Measurements from ENCODE around the gene DYRK1A.

The DYRK1A gene

GRCh38 chr21:37385179-37385765 lies 18.7 kb downstream of the DYRK1A start:
- no peak for DNase-seq (ENCODE audit: low read depth)

GRCh38 chr21:37386151-37386550 lies 19.6 kb downstream of the DYRK1A start:
- DNase-seq (ENCODE audit: low read depth) = no peak

- DNase-seq (ENCODE audit: low read depth) = no peak
Measured at GRCh38 chr21:37389456-37389855, 22.9 kb downstream of the DYRK1A start.

GRCh38 chr21:37391666-37392065 lies 25.1 kb downstream of the DYRK1A start:
- no peak for DNase-seq (ENCODE audit: low read depth)

- no peak for DNase-seq (ENCODE audit: low read depth)
Measured at GRCh38 chr21:37392441-37392840, 25.9 kb downstream of the DYRK1A start.

- DNase-seq (ENCODE audit: low read depth) = no peak
Measured at GRCh38 chr21:37393030-37393429, 26.5 kb downstream of the DYRK1A start.

- no peak for DNase-seq (ENCODE audit: low read depth)
Measured at GRCh38 chr21:37393786-37394185, 27.2 kb downstream of the DYRK1A start.

GRCh38 chr21:37395961-37396360 lies 29.4 kb downstream of the DYRK1A start:
- DNase-seq (ENCODE audit: low read depth) = no peak

GRCh38 chr21:37396855-37397254 lies 30.3 kb downstream of the DYRK1A start:
- DNase-seq (ENCODE audit: low read depth) = no peak

- DNase-seq (ENCODE audit: low read depth) = no peak
Measured at GRCh38 chr21:37398697-37399096, 32.1 kb downstream of the DYRK1A start.

GRCh38 chr21:37402251-37402867 lies 35.8 kb downstream of the DYRK1A start:
- DNase-seq (ENCODE audit: low read depth) = no peak

- no peak for DNase-seq (ENCODE audit: low read depth)
Measured at GRCh38 chr21:37405629-37406028, 39.1 kb downstream of the DYRK1A start.

GRCh38 chr21:37407719-37408420 lies 41.3 kb downstream of the DYRK1A start:
- DNase-seq (ENCODE audit: low read depth) = no peak

GRCh38 chr21:37408464-37409193 lies 42.1 kb downstream of the DYRK1A start:
- DNase-seq (ENCODE audit: low read depth) = no peak

- DNase-seq (ENCODE audit: low read depth) = no peak
Measured at GRCh38 chr21:37410639-37411038, 44.1 kb downstream of the DYRK1A start.

GRCh38 chr21:37412603-37413360 lies 46.2 kb downstream of the DYRK1A start:
- no peak for DNase-seq (ENCODE audit: low read depth)

- DNase-seq (ENCODE audit: low read depth) = no peak
Measured at GRCh38 chr21:37413553-37414291, 47.1 kb downstream of the DYRK1A start.

GRCh38 chr21:37414292-37415253 lies 48.0 kb downstream of the DYRK1A start:
- DNase-seq (ENCODE audit: low read depth) = no peak

GRCh38 chr21:37415939-37416338 lies 49.4 kb downstream of the DYRK1A start:
- DNase-seq (ENCODE audit: low read depth) = no peak

- no peak for DNase-seq (ENCODE audit: low read depth)
Measured at GRCh38 chr21:37416914-37417313, 50.3 kb downstream of the DYRK1A start.
